RCC 7860 (cell line): ENCODE data around the gene HTT-AS.

Experiments used
- DNase-seq: peaks from one replicate; pipeline ENCODE4 v3.0.0-alpha.2; 2015; ENCODE audit warnings: low spot score
- FAIRE-seq: peaks from 2 replicates; lab custom pipeline; 2012; peaks lifted over from hg19 to GRCh38; lab: Jason Lieb, UNC

Gene HTT-AS

DNA sequence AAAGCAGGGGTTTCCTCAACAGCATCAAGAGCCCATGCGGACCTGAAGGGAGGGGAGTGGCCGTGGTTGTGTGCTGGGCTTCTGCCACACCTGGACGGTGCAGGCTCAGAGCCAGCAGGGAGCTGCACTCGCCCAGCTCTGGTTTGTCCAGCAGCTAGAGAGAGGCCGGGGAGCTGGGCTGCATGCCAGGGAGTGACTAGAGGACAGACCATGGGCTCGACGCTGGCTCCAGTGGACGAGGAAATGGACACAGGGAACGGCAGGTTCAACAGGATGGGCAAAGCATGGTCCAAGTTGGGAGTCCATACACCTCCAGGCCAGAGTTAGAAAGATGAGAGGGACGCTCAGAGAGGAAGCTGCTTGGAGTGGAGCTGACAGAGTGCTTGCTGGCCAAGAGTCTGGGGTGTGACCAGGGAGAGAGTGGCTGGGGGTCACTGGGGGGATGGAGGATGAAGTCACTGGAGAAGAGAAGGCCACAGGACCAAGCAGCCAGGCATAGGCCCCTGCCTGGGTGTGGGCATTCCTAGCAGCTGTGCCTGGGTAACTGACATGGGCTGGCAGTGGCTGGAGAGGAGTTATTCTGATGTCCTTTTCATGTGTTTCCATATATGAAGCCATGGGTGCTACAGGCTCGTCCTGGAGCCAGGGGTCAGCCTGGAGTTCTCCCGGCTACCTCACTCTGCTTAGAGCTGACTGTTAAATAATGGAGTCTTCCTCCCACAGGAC, 42.8 kb downstream of the HTT-AS start:
- no peak for FAIRE-seq
- DNase-seq, result no peak

GRCh38 chr4:3030566-3031356, 43.6 kb downstream of the HTT-AS start:
- FAIRE-seq, result no peak
- DNase-seq, result no peak

GRCh38 chr4:3029464-3029863, 44.9 kb downstream of the HTT-AS start:
- FAIRE-seq (no peak), DNase-seq (no peak)

GRCh38 chr4:3026540-3026939, 47.8 kb downstream of the HTT-AS start:
- DNase-seq (no peak), FAIRE-seq (no peak)

GRCh38 chr4:3025881-3026280, 48.5 kb downstream of the HTT-AS start:
- FAIRE-seq, result no peak
- no peak for DNase-seq

DNA sequence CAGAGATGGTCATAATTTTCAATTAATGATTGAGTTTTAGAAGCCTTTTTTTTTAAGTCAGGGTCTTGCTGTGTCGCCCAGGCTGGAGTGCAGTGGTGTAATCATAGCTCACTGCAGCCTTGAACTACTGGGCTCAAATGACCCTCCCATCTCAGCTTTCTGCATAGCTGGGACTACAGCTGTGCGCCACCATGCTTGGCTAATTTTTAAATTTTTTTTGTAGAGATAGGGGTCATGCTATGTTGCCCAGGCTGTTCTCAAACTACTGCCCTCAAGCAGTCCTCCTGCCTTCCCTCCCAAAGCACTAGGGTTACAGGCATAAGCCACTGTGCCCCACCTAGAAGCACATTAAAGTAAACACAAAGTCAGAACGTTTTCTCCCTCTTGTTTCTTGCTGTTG, 51.7 kb downstream of the HTT-AS start:
- no peak for FAIRE-seq

DNA sequence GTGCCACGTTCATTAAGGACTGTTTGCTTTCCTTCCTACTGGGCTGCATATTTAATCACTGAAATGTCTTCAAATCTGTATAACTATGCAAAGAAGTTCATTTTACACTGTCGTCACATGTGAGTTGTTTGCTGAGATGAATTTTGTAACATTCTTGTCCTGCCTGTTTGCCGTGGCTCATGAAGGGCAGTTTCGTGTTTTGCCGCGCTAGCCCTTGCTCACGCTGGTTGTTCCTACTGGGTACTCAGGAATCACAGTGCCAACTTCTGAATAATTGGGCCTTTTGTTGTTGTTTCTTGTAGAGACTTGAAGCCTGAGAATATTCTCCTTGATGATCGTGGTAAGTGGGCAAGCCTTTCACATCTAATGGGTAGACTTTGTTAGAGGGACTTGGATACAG, 52.2 kb downstream of the HTT-AS start:
- no peak for FAIRE-seq
- DNase-seq, result no peak

More for the DNA sequence above, 51.7 kb downstream of the HTT-AS start:
- no peak for DNase-seq

- no peak for DNase-seq
- no peak for FAIRE-seq
These were observed 52.7 kb downstream of the HTT-AS start for GRCh38 chr4:3021627-3022026.

DNA sequence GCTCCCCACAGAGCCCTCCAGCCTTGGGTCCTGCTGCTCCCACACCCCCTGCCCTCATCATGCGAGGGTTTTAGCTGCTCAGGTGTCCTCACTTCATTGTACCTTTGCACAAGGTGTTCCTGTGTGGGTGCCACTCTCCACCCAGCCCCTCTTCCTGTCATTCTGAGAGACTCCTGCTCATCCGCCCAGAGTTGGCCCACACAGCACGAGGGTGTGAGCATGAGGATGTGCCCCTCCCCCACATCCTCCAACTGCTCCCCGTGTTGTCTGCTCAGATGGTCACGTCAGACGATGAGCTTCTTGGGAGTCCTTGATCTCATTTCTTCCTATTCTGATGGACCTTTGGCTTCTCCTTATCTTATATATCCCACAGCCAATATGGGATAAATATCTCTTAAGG, 53.2 kb downstream of the HTT-AS start:
- DNase-seq, result no peak
- FAIRE-seq, result no peak

DNA sequence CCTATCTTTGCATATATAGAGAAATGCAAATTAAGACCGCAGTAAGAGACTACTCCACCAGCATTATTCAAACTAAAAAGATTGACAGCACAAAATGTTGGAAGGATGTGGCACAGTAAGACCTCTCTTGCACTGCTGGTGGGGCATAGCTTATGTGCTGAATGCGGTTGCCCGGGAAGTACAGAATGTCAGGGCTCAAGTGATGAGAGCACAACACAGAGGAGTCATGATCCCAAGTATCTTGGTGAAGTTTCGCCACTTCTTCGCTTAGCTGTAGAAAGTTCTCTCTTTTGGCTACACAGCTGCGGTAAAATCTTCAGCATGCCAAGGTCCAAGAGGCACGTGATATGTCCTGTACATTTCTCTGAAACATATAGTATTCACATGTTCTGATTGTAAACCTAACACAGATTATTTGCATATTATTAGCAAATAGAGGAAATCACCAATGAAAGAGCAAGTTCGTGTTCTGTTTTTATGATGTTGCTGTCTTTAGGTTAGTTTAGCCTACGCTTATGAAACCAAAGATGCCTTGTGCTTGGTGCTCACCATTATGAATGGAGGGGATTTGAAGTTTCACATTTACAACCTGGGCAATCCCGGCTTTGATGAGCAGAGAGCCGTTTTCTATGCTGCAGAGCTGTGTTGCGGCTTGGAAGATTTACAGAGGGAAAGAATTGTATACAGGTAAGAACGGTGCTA, 55.0 kb downstream of the HTT-AS start:
- no peak for DNase-seq
- FAIRE-seq, result no peak

- FAIRE-seq, result no peak
- DNase-seq, result no peak
These were observed 56.8 kb downstream of the HTT-AS start for GRCh38 chr4:3017504-3017903.

- FAIRE-seq (no peak), DNase-seq (no peak)
These were observed 57.4 kb downstream of the HTT-AS start for GRCh38 chr4:3016961-3017360.

- DNase-seq, result no peak
- no peak for FAIRE-seq
These were observed 60.4 kb downstream of the HTT-AS start for GRCh38 chr4:3013839-3014350.
